ENCODE data around the gene SLC47A1.

DNA sequence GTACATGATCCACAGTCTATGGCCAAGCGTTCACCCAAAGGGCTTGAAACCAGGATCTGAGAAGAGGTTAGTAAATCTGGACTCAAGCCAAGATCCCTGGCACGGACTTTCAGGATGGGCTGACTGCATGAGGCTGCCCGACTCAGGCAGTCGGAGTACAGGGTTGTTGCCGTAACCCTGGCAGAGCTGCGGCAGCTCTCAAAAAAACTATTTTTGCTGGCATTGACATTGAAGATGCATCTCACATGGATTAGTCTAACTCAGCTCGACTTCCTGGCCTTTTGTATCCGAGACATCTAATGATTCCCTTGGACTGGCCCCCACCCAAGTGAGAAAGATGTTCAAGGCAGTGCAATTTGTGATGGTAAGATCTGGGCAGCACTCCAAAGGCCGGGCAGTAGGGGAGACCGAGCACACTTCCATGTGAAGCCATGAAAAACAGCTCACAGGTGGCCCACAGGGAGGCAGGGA, 6.2 kb downstream of the SLC47A1 start:
- TF ChIP-seq, protein P1, sequence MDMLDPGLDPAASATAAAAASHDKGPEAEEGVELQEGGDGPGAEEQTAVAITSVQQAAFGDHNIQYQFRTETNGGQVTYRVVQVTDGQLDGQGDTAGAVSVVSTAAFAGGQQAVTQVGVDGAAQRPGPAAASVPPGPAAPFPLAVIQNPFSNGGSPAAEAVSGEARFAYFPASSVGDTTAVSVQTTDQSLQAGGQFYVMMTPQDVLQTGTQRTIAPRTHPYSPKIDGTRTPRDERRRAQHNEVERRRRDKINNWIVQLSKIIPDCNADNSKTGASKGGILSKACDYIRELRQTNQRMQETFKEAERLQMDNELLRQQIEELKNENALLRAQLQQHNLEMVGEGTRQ (IDR thresholded peaks at IDR 0.05), result no peak
- no peak for TF ChIP-seq FOSL2 (IDR thresholded peaks at IDR 0.05)
- no peak for TF ChIP-seq FOSL2 (CRISPR knock-in tag; IDR thresholded peaks at IDR 0.05)
- TF ChIP-seq, protein P2, sequence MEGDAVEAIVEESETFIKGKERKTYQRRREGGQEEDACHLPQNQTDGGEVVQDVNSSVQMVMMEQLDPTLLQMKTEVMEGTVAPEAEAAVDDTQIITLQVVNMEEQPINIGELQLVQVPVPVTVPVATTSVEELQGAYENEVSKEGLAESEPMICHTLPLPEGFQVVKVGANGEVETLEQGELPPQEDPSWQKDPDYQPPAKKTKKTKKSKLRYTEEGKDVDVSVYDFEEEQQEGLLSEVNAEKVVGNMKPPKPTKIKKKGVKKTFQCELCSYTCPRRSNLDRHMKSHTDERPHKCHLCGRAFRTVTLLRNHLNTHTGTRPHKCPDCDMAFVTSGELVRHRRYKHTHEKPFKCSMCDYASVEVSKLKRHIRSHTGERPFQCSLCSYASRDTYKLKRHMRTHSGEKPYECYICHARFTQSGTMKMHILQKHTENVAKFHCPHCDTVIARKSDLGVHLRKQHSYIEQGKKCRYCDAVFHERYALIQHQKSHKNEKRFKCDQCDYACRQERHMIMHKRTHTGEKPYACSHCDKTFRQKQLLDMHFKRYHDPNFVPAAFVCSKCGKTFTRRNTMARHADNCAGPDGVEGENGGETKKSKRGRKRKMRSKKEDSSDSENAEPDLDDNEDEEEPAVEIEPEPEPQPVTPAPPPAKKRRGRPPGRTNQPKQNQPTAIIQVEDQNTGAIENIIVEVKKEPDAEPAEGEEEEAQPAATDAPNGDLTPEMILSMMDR (IDR thresholded peaks at IDR 0.05), result no peak
- no peak for TF ChIP-seq EP300 (IDR thresholded peaks at IDR 0.05)
- no peak for TF ChIP-seq MAZ (IDR thresholded peaks at IDR 0.05; ENCODE audit: borderline replicate concordance, low read depth, low read length)
- TF ChIP-seq CHD2 (IDR thresholded peaks at IDR 0.05; ENCODE audit: low read length, partially characterized antibody), result no peak
- TF ChIP-seq, protein P3, sequence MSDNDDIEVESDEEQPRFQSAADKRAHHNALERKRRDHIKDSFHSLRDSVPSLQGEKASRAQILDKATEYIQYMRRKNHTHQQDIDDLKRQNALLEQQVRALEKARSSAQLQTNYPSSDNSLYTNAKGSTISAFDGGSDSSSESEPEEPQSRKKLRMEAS (IDR thresholded peaks at IDR 0.05), result no peak
- no peak for TF ChIP-seq RAD21 (conservative IDR thresholded peaks at IDR 0.05 in 1 of 2, IDR thresholded peaks at IDR 0.05 in 1 of 2)
- TF ChIP-seq, protein P4, sequence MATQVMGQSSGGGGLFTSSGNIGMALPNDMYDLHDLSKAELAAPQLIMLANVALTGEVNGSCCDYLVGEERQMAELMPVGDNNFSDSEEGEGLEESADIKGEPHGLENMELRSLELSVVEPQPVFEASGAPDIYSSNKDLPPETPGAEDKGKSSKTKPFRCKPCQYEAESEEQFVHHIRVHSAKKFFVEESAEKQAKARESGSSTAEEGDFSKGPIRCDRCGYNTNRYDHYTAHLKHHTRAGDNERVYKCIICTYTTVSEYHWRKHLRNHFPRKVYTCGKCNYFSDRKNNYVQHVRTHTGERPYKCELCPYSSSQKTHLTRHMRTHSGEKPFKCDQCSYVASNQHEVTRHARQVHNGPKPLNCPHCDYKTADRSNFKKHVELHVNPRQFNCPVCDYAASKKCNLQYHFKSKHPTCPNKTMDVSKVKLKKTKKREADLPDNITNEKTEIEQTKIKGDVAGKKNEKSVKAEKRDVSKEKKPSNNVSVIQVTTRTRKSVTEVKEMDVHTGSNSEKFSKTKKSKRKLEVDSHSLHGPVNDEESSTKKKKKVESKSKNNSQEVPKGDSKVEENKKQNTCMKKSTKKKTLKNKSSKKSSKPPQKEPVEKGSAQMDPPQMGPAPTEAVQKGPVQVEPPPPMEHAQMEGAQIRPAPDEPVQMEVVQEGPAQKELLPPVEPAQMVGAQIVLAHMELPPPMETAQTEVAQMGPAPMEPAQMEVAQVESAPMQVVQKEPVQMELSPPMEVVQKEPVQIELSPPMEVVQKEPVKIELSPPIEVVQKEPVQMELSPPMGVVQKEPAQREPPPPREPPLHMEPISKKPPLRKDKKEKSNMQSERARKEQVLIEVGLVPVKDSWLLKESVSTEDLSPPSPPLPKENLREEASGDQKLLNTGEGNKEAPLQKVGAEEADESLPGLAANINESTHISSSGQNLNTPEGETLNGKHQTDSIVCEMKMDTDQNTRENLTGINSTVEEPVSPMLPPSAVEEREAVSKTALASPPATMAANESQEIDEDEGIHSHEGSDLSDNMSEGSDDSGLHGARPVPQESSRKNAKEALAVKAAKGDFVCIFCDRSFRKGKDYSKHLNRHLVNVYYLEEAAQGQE (IDR thresholded peaks at IDR 0.05), result no peak

Data from A549 (cell line).